HEK293 (cell line): ENCODE measurements around the gene USP3.

Experiments
- AEBP2 ChIP-seq: fragments of 450-650 bp; formaldehyde crosslinking; IDR thresholded peaks from 2 replicates; pipeline ENCODE4 v1.5.1; 2016; ENCODE audit warnings: missing biosample characterization, missing genetic modification characterization, borderline replicate concordance
- CTCF ChIP-seq: fragments of 450-650 bp; formaldehyde crosslinking; IDR thresholded peaks from 2 replicates; pipeline ENCODE4 v1.5.1; 2016; ENCODE audit warnings: missing biosample characterization, missing genetic modification characterization
- KLF16 ChIP-seq: fragments of 450-650 bp; formaldehyde crosslinking; IDR thresholded peaks from 2 replicates; pipeline ENCODE4 v1.5.1; 2017; ENCODE audit warnings: missing biosample characterization, missing genetic modification characterization
- KLF17 ChIP-seq: fragments of 450-650 bp; formaldehyde crosslinking; IDR thresholded peaks from 2 replicates; pipeline ENCODE4 v1.5.1; 2016; ENCODE audit warnings: missing biosample characterization, missing genetic modification characterization
- OSR2 ChIP-seq: fragments of 450-650 bp; formaldehyde crosslinking; IDR thresholded peaks from 2 replicates; pipeline ENCODE4 v1.5.1; 2016; ENCODE audit warnings: missing biosample characterization, missing genetic modification characterization
- REST ChIP-seq: fragments of 450-650 bp; formaldehyde crosslinking; IDR thresholded peaks from 2 replicates; pipeline ENCODE4 v1.5.1; 2016; ENCODE audit warnings: missing biosample characterization, missing genetic modification characterization
- TSHZ1 ChIP-seq: fragments of 450-650 bp; formaldehyde crosslinking; IDR thresholded peaks from 2 replicates; pipeline ENCODE4 v1.5.1; 2016; ENCODE audit warnings: missing biosample characterization, missing genetic modification characterization, borderline replicate concordance
- ZBTB11 ChIP-seq: fragments of 450-650 bp; formaldehyde crosslinking; conservative IDR thresholded peaks from 2 replicates; pipeline ENCODE4 v1.5.1; 2016; ENCODE audit warnings: low read depth, missing biosample characterization, missing genetic modification characterization
- ZBTB20 ChIP-seq: fragments of 450-650 bp; formaldehyde crosslinking; IDR thresholded peaks from 2 replicates; pipeline ENCODE4 v1.5.1; 2016; ENCODE audit warnings: missing biosample characterization, missing genetic modification characterization
- ZBTB48 ChIP-seq: fragments of 450-650 bp; formaldehyde crosslinking; IDR thresholded peaks from 2 replicates; pipeline ENCODE4 v1.5.1; 2016; ENCODE audit warnings: missing biosample characterization, missing genetic modification characterization
- ZFP69B ChIP-seq: fragments of 450-650 bp; formaldehyde crosslinking; IDR thresholded peaks from 2 replicates; pipeline ENCODE4 v1.5.1; 2016; ENCODE audit warnings: missing biosample characterization, missing genetic modification characterization
- ZNF16 ChIP-seq: fragments of 450-650 bp; formaldehyde crosslinking; IDR thresholded peaks from 2 replicates; pipeline ENCODE4 v1.5.1; 2016; ENCODE audit warnings: low read depth, missing biosample characterization, missing genetic modification characterization
- ZNF266 ChIP-seq: fragments of 450-650 bp; formaldehyde crosslinking; IDR thresholded peaks from 2 replicates; pipeline ENCODE4 v1.5.1; 2016; ENCODE audit warnings: missing biosample characterization, missing genetic modification characterization, low read depth
- ZNF280C ChIP-seq: fragments of 450-650 bp; formaldehyde crosslinking; IDR thresholded peaks from 2 replicates; pipeline ENCODE4 v1.5.1; 2016; ENCODE audit warnings: missing biosample characterization, missing genetic modification characterization
- ZNF324 ChIP-seq: fragments of 450-650 bp; formaldehyde crosslinking; IDR thresholded peaks from 2 replicates; pipeline ENCODE4 v1.5.1; 2016; ENCODE audit warnings: missing biosample characterization, missing genetic modification characterization
- ZNF48 ChIP-seq: fragments of 450-650 bp; formaldehyde crosslinking; IDR thresholded peaks from 2 replicates; pipeline ENCODE4 v1.5.1; 2016; ENCODE audit warnings: missing biosample characterization, missing genetic modification characterization
- ZNF514 ChIP-seq: fragments of 450-650 bp; formaldehyde crosslinking; IDR thresholded peaks from 2 replicates; pipeline ENCODE4 v1.5.1; 2016; ENCODE audit warnings: missing biosample characterization, missing genetic modification characterization
- ZNF558 ChIP-seq: fragments of 450-650 bp; formaldehyde crosslinking; IDR thresholded peaks from 2 replicates; pipeline ENCODE4 v1.5.1; 2016; ENCODE audit warnings: missing biosample characterization, missing genetic modification characterization
- ZNF629 ChIP-seq: fragments of 450-650 bp; formaldehyde crosslinking; IDR thresholded peaks from 2 replicates; pipeline ENCODE4 v1.5.1; 2017; ENCODE audit warnings: missing biosample characterization, missing genetic modification characterization
- ZNF704 ChIP-seq: fragments of 450-650 bp; formaldehyde crosslinking; IDR thresholded peaks from 2 replicates; pipeline ENCODE4 v1.5.1; 2016; ENCODE audit warnings: missing biosample characterization, missing genetic modification characterization

Gene USP3

GRCh38 chr15:63501256-63502089 is 2.9 kb upstream of the USP3 start (continued):
- TF ChIP-seq TSHZ1 (tag by site-specific recombination) (no peak), ZFP69B (no peak), ZBTB48 (tag by site-specific recombination) (no peak), ZNF280C (tag by site-specific recombination) (no peak), ZNF324 (tag by site-specific recombination) (no peak), ZNF704 (tag by site-specific recombination) (no peak), REST (tag by site-specific recombination) (no peak), CTCF (no peak), OSR2 (tag by site-specific recombination) (peak; percentile 83), ZNF48 (no peak), ZNF629 (tag by site-specific recombination) (no peak), KLF17 (tag by site-specific recombination) (no peak), ZBTB11 (tag by site-specific recombination) (peak; percentile 80), ZBTB20 (peak; percentile 57; the same call in 1 of the 2 replicates), ZNF16 (tag by site-specific recombination) (no peak), AEBP2 (no peak), ZNF558 (no peak), KLF16 (tag by site-specific recombination) (no peak), ZNF266 (tag by site-specific recombination) (no peak), ZNF514 (tag by site-specific recombination) (no peak)
